Liver (tissue), 9 donors: ENCODE measurements around the gene USH2A. TPM values are rescaled to one million over a fixed set of nuclear protein-coding genes. Genes with fewer than 3 reads are reported as not detected.

Experiments used
- DNase-seq: peaks from one replicate; pipeline ENCODE4 v3.0.0-alpha.2; 2017; ENCODE audit warnings: low spot score
- H3K27ac ChIP-seq, 2 donors: one replicate each; pipeline ENCODE4 v1.7.0; 2013; ENCODE audit warnings: inconsistent platforms in 2 of 2, low read length in 2 of 2, control low read depth in 1 of 2, low read depth in 1 of 2, mild to moderate bottlenecking in 1 of 2
- H3K27me3 ChIP-seq, 4 donors: one replicate each; pipeline versions ENCODE4 v1.6.1 to v1.7.0; 2013; ENCODE audit warnings: low read length in 3 of 4, inconsistent platforms in 1 of 4, mild to moderate bottlenecking in 1 of 4, moderate library complexity in 1 of 4; ENCODE audit not compliant: control insufficient read depth in 4 of 4, insufficient read depth in 4 of 4
- H3K36me3 ChIP-seq, 4 donors: one replicate each; pipeline versions ENCODE4 v1.6.1 to v1.7.0; 2013; ENCODE audit warnings: low read length in 3 of 4, mild to moderate bottlenecking in 3 of 4, low read depth in 1 of 4, moderate library complexity in 1 of 4; ENCODE audit not compliant: control insufficient read depth in 4 of 4, insufficient read depth in 3 of 4
- H3K4me1 ChIP-seq, 4 donors: one replicate each; pipeline versions ENCODE4 v1.6.1 to v1.7.0; 2013; ENCODE audit warnings: low read length in 3 of 4, mild to moderate bottlenecking in 3 of 4, moderate library complexity in 1 of 4; ENCODE audit not compliant: control insufficient read depth in 4 of 4, insufficient read depth in 4 of 4
- H3K4me3 ChIP-seq, 3 donors: one replicate each; pipeline versions ENCODE4 v1.6.1 to v1.7.0; 2013; ENCODE audit warnings: low read length in 3 of 3, control low read depth in 1 of 3, low read depth in 1 of 3, mild to moderate bottlenecking in 1 of 3
- H3K9ac ChIP-seq, 2 donors: one replicate each; pipeline ENCODE4 v1.7.0; 2013; ENCODE audit warnings: low read length in 2 of 2, mild to moderate bottlenecking in 2 of 2, moderate library complexity in 2 of 2, control low read depth in 1 of 2, low read depth in 1 of 2
- H3K9me3 ChIP-seq, 4 donors: one replicate each; pipeline versions ENCODE4 v1.6.1 to v1.7.0; 2013; ENCODE audit warnings: low read length in 3 of 4; ENCODE audit not compliant: control insufficient read depth in 4 of 4
- FOXA1 ChIP-seq: IDR thresholded peaks from 2 replicates; pipeline ENCODE4 v1.6.1; 2016; ENCODE audit warnings: antibody characterized with exemption
- FOXA2 ChIP-seq: IDR thresholded peaks from 2 replicates; pipeline ENCODE4 v1.6.1; 2016; ENCODE audit warnings: antibody characterized with exemption
- HNF4G ChIP-seq: IDR thresholded peaks from 2 replicates; pipeline ENCODE4 v1.6.1; 2016; ENCODE audit warnings: antibody characterized with exemption
- JUND ChIP-seq, 2 donors: IDR thresholded peaks; 2 replicates each; pipeline ENCODE4 v1.6.1; 2016; ENCODE audit warnings: antibody characterized with exemption in 2 of 2
- NR2F2 ChIP-seq: IDR thresholded peaks from 2 replicates; pipeline ENCODE4 v1.6.1; 2016; ENCODE audit warnings: antibody characterized with exemption
- RAD21 ChIP-seq, 2 donors: IDR thresholded peaks; 2 replicates each; pipeline ENCODE4 v1.6.1; 2016; ENCODE audit warnings: antibody characterized with exemption in 2 of 2, mild to moderate bottlenecking in 2 of 2
- RXRA ChIP-seq, 2 donors: IDR thresholded peaks; 2 replicates each; pipeline ENCODE4 v1.6.1; 2017 to 2018; ENCODE audit warnings: antibody characterized with exemption in 2 of 2, mild to moderate bottlenecking in 1 of 2
- WGBS: extraction: QIAGEN DNeasy Blood & Tissue Kit; methylation state at CpG from one replicate; pipeline ENCODE4 v1.1.7; 2013; 5-methylcytosine and 5-hydroxymethylcytosine counted together
- polyA plus RNA-seq, 2 donors: library from polyadenylated mRNA; stranded (reverse) in 1 of 2; unstranded in 1 of 2; fragments of 200-250 nt in 1 of 2; fragments of >200 nt in 1 of 2; fragmentation: Nextera tagmentation in 1 of 2; extraction: Ambion mirVana in 1 of 2; gene quantifications; one replicate each; pipeline versions ENCODE4 v1.2.1 to v1.2.3, GENCODE V29; 2013 to 2015
- total RNA-seq, 2 donors: library from RNA; depleted of rRNA; stranded (reverse); fragments of >200 nt; gene quantifications; one replicate each; pipeline ENCODE4 v1.2.3, GENCODE V29; 2014
- TF ChIP-seq, protein P1 (sequence below): IDR thresholded peaks from 2 replicates; pipeline ENCODE4 v1.6.1; 2016; ENCODE audit warnings: antibody characterized with exemption
- TF ChIP-seq, protein P2 (sequence below): IDR thresholded peaks from 2 replicates; pipeline ENCODE4 v1.6.1; 2016; ENCODE audit warnings: antibody characterized with exemption
- TF ChIP-seq, protein P3 (sequence below): fragments of 150-350 bp; IDR thresholded peaks from 2 replicates; pipeline ENCODE4 v1.5.1; 2017; ENCODE audit warnings: improper control_type of control experiment, low read depth, low read length; ENCODE audit not compliant: missing input control
- TF ChIP-seq, protein P4 (sequence below): IDR thresholded peaks from 2 replicates; pipeline ENCODE4 v1.6.1; 2016; ENCODE audit warnings: antibody characterized with exemption, mild to moderate bottlenecking
- TF ChIP-seq, protein P5 (sequence below): IDR thresholded peaks from 2 replicates; pipeline ENCODE4 v1.6.1; 2016; ENCODE audit warnings: antibody characterized with exemption
- donor health status: healthy.
- donor health status: healthy.
- donor health status: healthy.
- donor health status: healthy.
- donor health status: healthy.

Gene USH2A
- total and polyA plus RNA-seq, 4 donors, result 0.14 to 1.0 (median 0.31) TPM

DNA sequence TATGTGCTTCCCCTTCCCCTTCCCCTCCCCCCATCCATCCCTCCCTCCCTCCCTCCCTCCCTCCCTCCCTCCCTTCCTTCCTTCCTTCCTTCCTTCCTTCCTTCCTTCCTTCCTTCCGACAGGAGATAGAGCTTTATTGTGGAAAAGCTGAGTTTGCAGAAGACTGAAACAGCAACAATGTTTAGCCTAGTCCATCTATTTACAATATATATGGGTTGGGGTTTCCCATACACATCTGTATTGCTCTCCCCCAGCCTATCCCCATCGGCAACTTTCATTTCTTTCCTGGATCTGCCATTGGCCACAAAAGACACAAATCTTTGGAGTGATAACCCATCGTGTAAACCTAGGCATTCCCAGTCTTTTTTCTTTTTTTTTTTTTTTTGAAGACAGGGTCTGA, 222.3 kb downstream of the USH2A start:
- no peak overlapping the region for H3K27ac ChIP-seq
- 89% methylated on average over 3 of the region's 3 CpGs for WGBS
- H3K4me1 ChIP-seq, result no peaks in the 10 kb centered on the region
- no peak for DNase-seq
- H3K27me3 ChIP-seq, result no peaks in the 10 kb centered on the region
- no peaks in the 10 kb centered on the region for H3K9me3 ChIP-seq
- TF ChIP-seq, protein P1, sequence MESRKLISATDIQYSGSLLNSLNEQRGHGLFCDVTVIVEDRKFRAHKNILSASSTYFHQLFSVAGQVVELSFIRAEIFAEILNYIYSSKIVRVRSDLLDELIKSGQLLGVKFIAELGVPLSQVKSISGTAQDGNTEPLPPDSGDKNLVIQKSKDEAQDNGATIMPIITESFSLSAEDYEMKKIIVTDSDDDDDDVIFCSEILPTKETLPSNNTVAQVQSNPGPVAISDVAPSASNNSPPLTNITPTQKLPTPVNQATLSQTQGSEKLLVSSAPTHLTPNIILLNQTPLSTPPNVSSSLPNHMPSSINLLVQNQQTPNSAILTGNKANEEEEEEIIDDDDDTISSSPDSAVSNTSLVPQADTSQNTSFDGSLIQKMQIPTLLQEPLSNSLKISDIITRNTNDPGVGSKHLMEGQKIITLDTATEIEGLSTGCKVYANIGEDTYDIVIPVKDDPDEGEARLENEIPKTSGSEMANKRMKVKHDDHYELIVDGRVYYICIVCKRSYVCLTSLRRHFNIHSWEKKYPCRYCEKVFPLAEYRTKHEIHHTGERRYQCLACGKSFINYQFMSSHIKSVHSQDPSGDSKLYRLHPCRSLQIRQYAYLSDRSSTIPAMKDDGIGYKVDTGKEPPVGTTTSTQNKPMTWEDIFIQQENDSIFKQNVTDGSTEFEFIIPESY, result no peak
- TF ChIP-seq, protein P2, sequence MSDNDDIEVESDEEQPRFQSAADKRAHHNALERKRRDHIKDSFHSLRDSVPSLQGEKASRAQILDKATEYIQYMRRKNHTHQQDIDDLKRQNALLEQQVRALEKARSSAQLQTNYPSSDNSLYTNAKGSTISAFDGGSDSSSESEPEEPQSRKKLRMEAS, result no peak
- TF ChIP-seq RXRA (IDR thresholded peaks at IDR 0.05) (no peak), FOXA2 (no peak), NR2F2 (no peak), HNF4G (no peak)
- TF ChIP-seq, protein P3, sequence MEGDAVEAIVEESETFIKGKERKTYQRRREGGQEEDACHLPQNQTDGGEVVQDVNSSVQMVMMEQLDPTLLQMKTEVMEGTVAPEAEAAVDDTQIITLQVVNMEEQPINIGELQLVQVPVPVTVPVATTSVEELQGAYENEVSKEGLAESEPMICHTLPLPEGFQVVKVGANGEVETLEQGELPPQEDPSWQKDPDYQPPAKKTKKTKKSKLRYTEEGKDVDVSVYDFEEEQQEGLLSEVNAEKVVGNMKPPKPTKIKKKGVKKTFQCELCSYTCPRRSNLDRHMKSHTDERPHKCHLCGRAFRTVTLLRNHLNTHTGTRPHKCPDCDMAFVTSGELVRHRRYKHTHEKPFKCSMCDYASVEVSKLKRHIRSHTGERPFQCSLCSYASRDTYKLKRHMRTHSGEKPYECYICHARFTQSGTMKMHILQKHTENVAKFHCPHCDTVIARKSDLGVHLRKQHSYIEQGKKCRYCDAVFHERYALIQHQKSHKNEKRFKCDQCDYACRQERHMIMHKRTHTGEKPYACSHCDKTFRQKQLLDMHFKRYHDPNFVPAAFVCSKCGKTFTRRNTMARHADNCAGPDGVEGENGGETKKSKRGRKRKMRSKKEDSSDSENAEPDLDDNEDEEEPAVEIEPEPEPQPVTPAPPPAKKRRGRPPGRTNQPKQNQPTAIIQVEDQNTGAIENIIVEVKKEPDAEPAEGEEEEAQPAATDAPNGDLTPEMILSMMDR, result no peak
- no peak overlapping the region for H3K4me3 ChIP-seq
- no peak overlapping the region for H3K9ac ChIP-seq
- H3K36me3 ChIP-seq, result no peaks in the 10 kb centered on the region

DNA sequence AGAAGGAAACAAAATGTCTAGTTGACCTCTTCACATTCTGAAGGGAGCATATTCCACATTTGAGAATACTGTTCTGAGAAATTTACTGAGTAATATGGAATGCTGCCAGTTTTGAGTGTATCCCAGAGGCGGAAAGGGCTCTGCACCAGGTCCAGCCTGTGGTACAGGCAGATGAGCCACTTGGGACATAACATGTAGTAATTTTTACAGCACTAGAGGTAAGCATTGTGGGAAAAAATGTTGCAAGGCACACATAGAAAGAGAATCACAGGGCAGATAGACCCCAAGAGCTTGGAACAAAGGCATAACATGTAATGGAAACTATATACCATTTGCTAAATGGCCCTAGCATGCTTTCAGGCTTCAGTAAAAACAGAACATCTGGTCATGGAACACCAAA, 228.5 kb downstream of the USH2A start:
- Histone ChIP-seq H3K27ac (no peak overlapping the region), H3K36me3 (no peaks in the 10 kb centered on the region), H3K4me1 (peaks cover 0 to 2% (median 0%) of the 10 kb centered on the region in 4 donors), H3K9ac (no peak overlapping the region), H3K9me3 (no peaks in the 10 kb centered on the region), H3K4me3 (no peak overlapping the region), H3K27me3 (no peaks in the 10 kb centered on the region)
- DNase-seq, result no peak
- TF ChIP-seq, protein P4, sequence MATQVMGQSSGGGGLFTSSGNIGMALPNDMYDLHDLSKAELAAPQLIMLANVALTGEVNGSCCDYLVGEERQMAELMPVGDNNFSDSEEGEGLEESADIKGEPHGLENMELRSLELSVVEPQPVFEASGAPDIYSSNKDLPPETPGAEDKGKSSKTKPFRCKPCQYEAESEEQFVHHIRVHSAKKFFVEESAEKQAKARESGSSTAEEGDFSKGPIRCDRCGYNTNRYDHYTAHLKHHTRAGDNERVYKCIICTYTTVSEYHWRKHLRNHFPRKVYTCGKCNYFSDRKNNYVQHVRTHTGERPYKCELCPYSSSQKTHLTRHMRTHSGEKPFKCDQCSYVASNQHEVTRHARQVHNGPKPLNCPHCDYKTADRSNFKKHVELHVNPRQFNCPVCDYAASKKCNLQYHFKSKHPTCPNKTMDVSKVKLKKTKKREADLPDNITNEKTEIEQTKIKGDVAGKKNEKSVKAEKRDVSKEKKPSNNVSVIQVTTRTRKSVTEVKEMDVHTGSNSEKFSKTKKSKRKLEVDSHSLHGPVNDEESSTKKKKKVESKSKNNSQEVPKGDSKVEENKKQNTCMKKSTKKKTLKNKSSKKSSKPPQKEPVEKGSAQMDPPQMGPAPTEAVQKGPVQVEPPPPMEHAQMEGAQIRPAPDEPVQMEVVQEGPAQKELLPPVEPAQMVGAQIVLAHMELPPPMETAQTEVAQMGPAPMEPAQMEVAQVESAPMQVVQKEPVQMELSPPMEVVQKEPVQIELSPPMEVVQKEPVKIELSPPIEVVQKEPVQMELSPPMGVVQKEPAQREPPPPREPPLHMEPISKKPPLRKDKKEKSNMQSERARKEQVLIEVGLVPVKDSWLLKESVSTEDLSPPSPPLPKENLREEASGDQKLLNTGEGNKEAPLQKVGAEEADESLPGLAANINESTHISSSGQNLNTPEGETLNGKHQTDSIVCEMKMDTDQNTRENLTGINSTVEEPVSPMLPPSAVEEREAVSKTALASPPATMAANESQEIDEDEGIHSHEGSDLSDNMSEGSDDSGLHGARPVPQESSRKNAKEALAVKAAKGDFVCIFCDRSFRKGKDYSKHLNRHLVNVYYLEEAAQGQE, result no peak
- TF ChIP-seq, protein P5, sequence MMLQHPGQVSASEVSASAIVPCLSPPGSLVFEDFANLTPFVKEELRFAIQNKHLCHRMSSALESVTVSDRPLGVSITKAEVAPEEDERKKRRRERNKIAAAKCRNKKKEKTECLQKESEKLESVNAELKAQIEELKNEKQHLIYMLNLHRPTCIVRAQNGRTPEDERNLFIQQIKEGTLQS, result no peak
- no peak for TF ChIP-seq RAD21 (IDR thresholded peaks at IDR 0.05)
- TF ChIP-seq JUND (IDR thresholded peaks at IDR 0.05), result no peak
- no peak for TF ChIP-seq FOXA1
- TF ChIP-seq, protein P1, result no peak
- 90% methylated on average over 1 of the region's 1 CpG for whole genome bisulfite sequencing
